CD14-positive monocyte (primary cell): ENCODE measurements around the gene ROBO3. TPM values are rescaled to one million over a fixed set of nuclear protein-coding genes. Genes with fewer than 3 reads are reported as not detected.

Experiments used
- DNase-seq, 3 donors: peaks; one replicate each; pipeline ENCODE4 v3.0.0-alpha.2; 2011 to 2022
- H2AFZ ChIP-seq: 2 replicates; pipeline ENCODE4 v1.6.0; 2012; ENCODE audit warnings: mild to moderate bottlenecking, low read depth, low read length, inconsistent platforms; ENCODE audit not compliant: insufficient read depth, poor library complexity, severe bottlenecking
- H3K27ac ChIP-seq, 2 donors: 1 replicate in 1 of 2; 2 replicates in 1 of 2; pipeline ENCODE4 v1.5.1; 2012 to 2013; ENCODE audit warnings: low read length in 2 of 2, control low read depth in 1 of 2, inconsistent platforms in 1 of 2, low read depth in 1 of 2, mild to moderate bottlenecking in 1 of 2
- H3K27me3 ChIP-seq, 2 donors: one replicate each; pipeline versions ENCODE4 v1.6.0 to v1.6.1; 2011 to 2013; ENCODE audit warnings: low read length in 2 of 2; ENCODE audit not compliant: control insufficient read depth in 2 of 2, insufficient read depth in 2 of 2
- H3K36me3 ChIP-seq, 2 donors: replicated peaks in 1 of 2; 1 replicate in 1 of 2; 2 replicates in 1 of 2; pipeline versions ENCODE4 v1.5.1 to v1.6.1; 2012 to 2013; ENCODE audit warnings: low read length in 2 of 2, control low read depth in 1 of 2, inconsistent platforms in 1 of 2, mild to moderate bottlenecking in 1 of 2; ENCODE audit not compliant: insufficient read depth in 2 of 2, control insufficient read depth in 1 of 2
- H3K4me1 ChIP-seq, 2 donors: 1 replicate in 1 of 2; 2 replicates in 1 of 2; pipeline versions ENCODE4 v1.5.1 to v1.6.1; 2012 to 2013; ENCODE audit warnings: low read length in 2 of 2, control low read depth in 1 of 2, inconsistent platforms in 1 of 2, mild to moderate bottlenecking in 1 of 2, moderate library complexity in 1 of 2; ENCODE audit not compliant: insufficient read depth in 2 of 2, control insufficient read depth in 1 of 2
- H3K4me2 ChIP-seq: replicated peaks from 2 replicates; pipeline ENCODE3; 2012; ENCODE audit warnings: low read length, moderate library complexity, mild to moderate bottlenecking; ENCODE audit not compliant: poor library complexity, severe bottlenecking; ENCODE audit errors: extremely low read depth
- H3K4me3 ChIP-seq, 3 experiments: fragments of 200-600 bp in 1 of 3; sonication (generic) in 1 of 3; replicated peaks in 1 of 3; 1 replicate in 2 of 3; 2 replicates in 1 of 3; pipeline ENCODE4 v1.5.1; 2011 to 2013; ENCODE audit warnings: low read length in 3 of 3, mild to moderate bottlenecking in 3 of 3, control low read depth in 2 of 3, low read depth in 2 of 3, inconsistent platforms in 1 of 3, moderate library complexity in 1 of 3
- H3K79me2 ChIP-seq: 2 replicates; pipeline ENCODE4 v1.6.0; 2012; ENCODE audit warnings: mild to moderate bottlenecking, control low read depth, inconsistent platforms, low read length, moderate library complexity; ENCODE audit not compliant: insufficient read depth
- H3K9ac ChIP-seq: 2 replicates; pipeline ENCODE4 v1.6.0; 2017; ENCODE audit warnings: low read length, mild to moderate bottlenecking; ENCODE audit not compliant: insufficient read depth, poor library complexity, severe bottlenecking
- H3K9me3 ChIP-seq, 2 donors: replicated peaks in 1 of 2; 1 replicate in 1 of 2; 2 replicates in 1 of 2; pipeline versions ENCODE4 v1.5.1 to v1.6.1; 2012 to 2013; ENCODE audit warnings: low read length in 2 of 2, control low read depth in 1 of 2; ENCODE audit not compliant: control insufficient read depth in 1 of 2, insufficient read depth in 1 of 2
- H4K20me1 ChIP-seq: 2 replicates; pipeline ENCODE4 v1.6.0; 2012; ENCODE audit warnings: mild to moderate bottlenecking, low read length, control low read depth, moderate library complexity; ENCODE audit not compliant: insufficient read depth
- H3K27ac Mint-ChIP-seq, 7 donors: one replicate each; pipeline ENCODE4 v1.8.0; 2020; ENCODE audit warnings: mild to moderate bottlenecking in 7 of 7, mixed read lengths in 7 of 7, moderate library complexity in 6 of 7, inconsistent platforms in 2 of 7
- H3K27me3 Mint-ChIP-seq, 3 donors: one replicate each; pipeline ENCODE4 v1.8.0; 2021 to 2022; ENCODE audit warnings: low read depth in 3 of 3, mild to moderate bottlenecking in 3 of 3, mixed read lengths in 3 of 3, moderate library complexity in 3 of 3, inconsistent platforms in 1 of 3
- H3K36me3 Mint-ChIP-seq, 2 donors: one replicate each; pipeline ENCODE4 v1.8.0; 2020; ENCODE audit warnings: mixed read lengths in 2 of 2, inconsistent platforms in 1 of 2, mild to moderate bottlenecking in 1 of 2
- H3K4me1 Mint-ChIP-seq: one replicate; pipeline ENCODE4 v1.8.0; 2020; ENCODE audit warnings: mild to moderate bottlenecking, mixed read lengths
- H3K4me3 Mint-ChIP-seq, 2 donors: one replicate each; pipeline ENCODE4 v1.8.0; 2020; ENCODE audit warnings: mild to moderate bottlenecking in 2 of 2, mixed read lengths in 2 of 2, moderate library complexity in 1 of 2
- H3K9me3 Mint-ChIP-seq, 7 donors: one replicate each; pipeline ENCODE4 v1.8.0; 2020 to 2022; ENCODE audit warnings: mixed read lengths in 7 of 7, mild to moderate bottlenecking in 6 of 7, moderate library complexity in 6 of 7, inconsistent platforms in 2 of 7
- CTCF ChIP-seq: fragments of 200-600 bp; IDR thresholded peaks from one replicate; pipeline ENCODE4 v1.8.0; 2022; ENCODE audit warnings: antibody characterized with exemption, mild to moderate bottlenecking
- WGBS: methylation state at CpG from one replicate; pipeline ENCODE4 v1.1.5; 2013; ENCODE audit warnings: missing lambda C conversion rate; ENCODE audit not compliant: insufficient coverage; 5-methylcytosine and 5-hydroxymethylcytosine counted together
- intact Hi-C, 2 donors: fragments of 100-400 bp; cut with micrococcal nuclease; formaldehyde crosslinking; loops; one replicate each; pipeline versions ENCODE4 v1.15.0 to v1.15.1; 2023
- polyA plus RNA-seq, 3 donors: library from polyadenylated mRNA; depleted of rRNA in 1 of 3; unstranded in 2 of 3; stranded (reverse) in 1 of 3; fragments of 300-500 nt in 2 of 3; fragments of >200 nt in 1 of 3; fragmentation: Illumina TruSeq in 2 of 3; gene quantifications; 1 replicate in 2 of 3; 2 replicates in 1 of 3; pipeline ENCODE4 v1.2.3, GENCODE V29; 2012 to 2021

ROBO3 gene
- polyA plus RNA-seq, 3 donors: 0.39 to 11.6 (median 0.81) TPM

- H3K27ac ChIP-seq: no peak overlapping the region
- Mint-ChIP-seq H3K27ac (no peak overlapping the region), H3K4me1 (peaks cover 9% of the 10 kb centered on the region), H3K27me3 (peaks cover 19 to 25% (median 22%) of the 10 kb centered on the region in 3 donors), H3K9me3 (peaks cover 0 to 12% (median 9%) of the 10 kb centered on the region in 7 donors), H3K36me3 (no peaks in the 10 kb centered on the region), H3K4me3 (no peak overlapping the region)
- no peak overlapping the region for H3K4me3 ChIP-seq
- no peaks in the 10 kb centered on the region for H3K36me3 ChIP-seq
- H4K20me1 ChIP-seq: no peaks in the 10 kb centered on the region
- WGBS: 90% methylated on average over 2 of the region's 4 CpGs
- peaks cover 4 to 10% of the 10 kb centered on the region in 2 donors for H3K4me1 ChIP-seq
- no peak overlapping the region for H3K4me2 ChIP-seq
- peaks cover 10 to 13% of the 10 kb centered on the region in 2 donors for H3K27me3 ChIP-seq
- TF ChIP-seq CTCF: no peak
- DNase-seq: no peak
- no peak overlapping the region for H2AFZ ChIP-seq
- intact Hi-C loops: no loop called here
- no peak overlapping the region for H3K9ac ChIP-seq
- H3K9me3 ChIP-seq: peaks cover 0 to 6% of the 10 kb centered on the region in 2 donors
- H3K79me2 ChIP-seq: no peaks in the 10 kb centered on the region
Measured at GRCh38 chr11:124922831-124923230, 57.6 kb downstream of the ROBO3 start.

GRCh38 chr11:124923296-124923695 lies 58.1 kb downstream of the ROBO3 start:
- intact Hi-C loops: no loop called here
- Histone ChIP-seq H4K20me1 (no peaks in the 10 kb centered on the region), H3K9me3 (peaks cover 0 to 6% of the 10 kb centered on the region in 2 donors), H3K4me3 (no peak overlapping the region), H3K27me3 (peaks cover 10 to 13% of the 10 kb centered on the region in 2 donors), H3K36me3 (no peaks in the 10 kb centered on the region), H3K27ac (no peak overlapping the region), H3K4me1 (peaks cover 4 to 10% of the 10 kb centered on the region in 2 donors), H3K4me2 (no peak overlapping the region), H2AFZ (no peak overlapping the region), H3K79me2 (no peaks in the 10 kb centered on the region), H3K9ac (no peak overlapping the region)
- no peak for TF ChIP-seq CTCF
- Mint-ChIP-seq H3K27ac (no peak overlapping the region), H3K27me3 (peaks cover 19 to 25% (median 22%) of the 10 kb centered on the region in 3 donors), H3K36me3 (no peaks in the 10 kb centered on the region), H3K4me1 (peaks cover 5% of the 10 kb centered on the region), H3K4me3 (no peak overlapping the region), H3K9me3 (peaks cover 0 to 12% (median 9%) of the 10 kb centered on the region in 7 donors)
- DNase-seq: no peak
